IPS DF 4.7 (cell line): ENCODE results near the gene CHML.
"Not testable (repeated sequence)": the region's sequence is repeated elsewhere in the genome, so short reads cannot be mapped to it uniquely, and the experiment has no call there.

Source experiments
- DNase-seq: peaks from one replicate; pipeline ENCODE4 v3.0.0-alpha.2; 2013; ENCODE audit warnings: low spot score; ENCODE audit errors: extremely low read depth

Gene CHML

GRCh38 chr1:241640149-241640866 lies at the start of gene CHML, which contains the start of gene OPN3:
CHML (minus strand) TSS chr1:241640369; CDS start chr1:241635766, 4,603 bp downstream.
OPN3 (minus strand) TSS chr1:241640369; CDS start chr1:241640254, 115 bp downstream.
- DNase-seq: no peak

GRCh38 chr1:241688940-241689368 lies 48.8 kb upstream of the CHML start:
- DNase-seq: no peak

- no peak for DNase-seq
These were observed 43.9 kb upstream of the CHML start for GRCh38 chr1:241684108-241684507.

GRCh38 chr1:241682921-241683320 lies 42.8 kb upstream of the CHML start:
- DNase-seq: no peak

- not testable (repeated sequence) for DNase-seq
These were observed 41.8 kb upstream of the CHML start for GRCh38 chr1:241681861-241682448.

GRCh38 chr1:241679961-241680360 lies 39.8 kb upstream of the CHML start:
- DNase-seq: no peak

- DNase-seq: no peak
These were observed 39.2 kb upstream of the CHML start for GRCh38 chr1:241679404-241679803.

DNA sequence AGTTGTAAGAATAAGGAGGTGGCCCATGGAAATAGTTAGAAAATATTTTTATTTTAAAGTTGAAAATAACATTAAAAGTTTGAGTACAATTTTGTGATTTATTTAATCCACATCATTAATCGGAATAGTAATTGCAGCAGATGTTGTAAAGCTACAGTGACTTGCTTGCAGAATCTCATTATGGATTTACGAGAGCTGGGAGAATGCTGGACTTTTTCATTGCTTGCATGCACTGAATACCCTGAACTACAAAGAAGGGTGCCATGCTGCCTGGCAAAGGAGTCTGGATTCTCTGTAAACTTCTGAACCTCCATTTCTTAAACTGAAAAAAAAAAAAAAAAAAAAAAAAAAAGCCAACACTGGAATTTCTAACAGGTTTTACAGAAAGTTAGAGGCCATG lies 38.4 kb upstream of the CHML start:
- no peak for DNase-seq

GRCh38 chr1:241677201-241677600 lies 37.0 kb upstream of the CHML start:
- DNase-seq: no peak

DNA sequence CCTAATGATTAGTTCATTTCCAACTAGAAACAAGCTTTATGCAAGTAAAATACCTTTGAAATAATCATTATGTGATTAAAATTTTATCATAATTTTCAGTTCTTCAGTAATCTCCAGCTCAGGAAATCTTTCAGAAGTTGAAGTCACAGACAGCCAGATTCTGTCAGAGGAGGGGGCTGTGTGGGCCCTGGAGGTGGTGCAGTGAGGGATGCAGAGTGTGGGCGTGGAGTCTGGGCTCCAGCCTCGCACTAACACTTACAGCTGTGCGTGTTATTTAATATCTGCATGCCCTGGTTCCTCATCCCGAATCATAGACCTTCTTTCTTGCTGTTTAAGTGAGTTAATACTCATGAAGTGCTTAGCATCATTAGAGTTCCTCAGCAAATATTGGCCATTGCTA lies 35.8 kb upstream of the CHML start:
- DNase-seq: no peak

DNA sequence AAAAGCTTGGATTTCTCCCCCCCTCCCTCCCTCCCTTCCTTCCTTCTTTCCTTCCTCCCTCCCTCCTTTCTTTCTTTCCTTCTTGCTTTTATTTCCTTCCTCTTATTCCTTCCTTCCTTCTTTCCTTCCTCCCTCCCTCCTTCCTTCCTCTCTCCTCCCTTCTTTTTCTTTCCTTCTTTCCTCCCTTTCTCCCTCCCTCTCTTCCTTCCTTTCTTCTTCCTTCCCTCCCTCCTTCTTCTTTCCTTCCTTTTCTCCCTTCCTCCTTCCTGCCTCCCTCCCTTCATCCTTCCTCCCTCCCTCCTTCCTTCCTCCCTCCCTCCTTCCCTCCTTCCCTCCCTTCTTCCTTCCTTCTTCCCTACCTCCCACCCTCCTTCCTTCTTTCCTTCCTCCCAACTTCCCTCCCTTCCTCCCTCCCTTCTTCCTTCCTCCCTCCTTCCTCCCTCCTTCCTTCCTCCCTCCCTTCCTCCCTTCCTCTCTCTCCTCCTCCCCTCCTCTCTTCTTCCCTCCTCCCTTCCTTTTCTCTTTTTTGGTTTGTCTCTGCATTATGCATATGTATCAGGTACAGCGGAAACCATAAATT lies 34.7 kb upstream of the CHML start:
- no peak for DNase-seq

- no peak for DNase-seq
These were observed 32.1 kb upstream of the CHML start for GRCh38 chr1:241672301-241672700.

GRCh38 chr1:241666419-241666818 lies 26.2 kb upstream of the CHML start:
- DNase-seq: no peak

DNA sequence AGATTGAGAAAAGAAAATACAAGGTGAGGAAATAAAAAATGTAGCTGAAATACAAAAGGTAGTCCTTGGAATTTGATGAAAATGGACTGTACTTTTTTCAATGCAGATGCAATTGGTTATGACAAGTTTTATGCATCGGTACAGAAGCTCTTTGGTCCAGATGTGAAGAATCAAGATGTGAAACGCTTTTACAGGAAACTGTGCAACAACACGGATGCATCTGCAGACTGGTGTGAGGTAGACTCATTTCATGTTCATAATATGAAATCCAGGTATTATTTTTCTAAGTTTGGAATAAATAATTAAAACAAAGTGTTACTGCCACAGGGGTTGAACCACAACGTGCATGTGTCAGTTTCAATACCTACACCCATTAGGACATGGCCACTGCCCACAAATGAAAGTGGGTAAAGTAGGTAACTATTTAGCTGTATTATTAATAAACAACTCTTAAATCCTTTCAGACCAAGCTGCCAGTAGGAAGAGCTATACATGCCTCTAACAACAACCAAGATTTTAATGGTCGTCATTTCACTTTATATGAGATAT lies 20.3 kb upstream of the CHML start:
- DNase-seq: no peak

DNA sequence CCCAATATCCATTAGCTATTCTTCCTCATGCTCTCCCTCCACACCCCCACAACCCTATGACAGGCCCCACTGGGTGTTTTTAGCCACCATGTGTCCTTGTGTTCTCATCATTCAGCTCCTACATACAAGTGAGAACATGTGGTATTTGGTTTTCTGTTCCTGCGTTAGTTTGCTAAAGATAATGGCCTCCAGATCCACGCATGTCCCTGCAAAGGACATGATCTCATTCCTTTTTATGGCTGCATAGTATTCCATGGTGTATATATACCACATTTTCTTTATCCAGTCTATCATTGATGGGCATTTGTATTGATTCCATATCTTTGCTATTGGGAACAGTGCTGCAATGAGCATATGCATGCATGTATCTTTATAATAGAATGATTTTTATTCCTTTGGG lies 18.8 kb upstream of the CHML start:
- DNase-seq: not testable (repeated sequence)

GRCh38 chr1:241658081-241658793 lies 18.1 kb upstream of the CHML start:
- DNase-seq: no peak

GRCh38 chr1:241654641-241655040 lies 14.5 kb upstream of the CHML start:
- no peak for DNase-seq

DNA sequence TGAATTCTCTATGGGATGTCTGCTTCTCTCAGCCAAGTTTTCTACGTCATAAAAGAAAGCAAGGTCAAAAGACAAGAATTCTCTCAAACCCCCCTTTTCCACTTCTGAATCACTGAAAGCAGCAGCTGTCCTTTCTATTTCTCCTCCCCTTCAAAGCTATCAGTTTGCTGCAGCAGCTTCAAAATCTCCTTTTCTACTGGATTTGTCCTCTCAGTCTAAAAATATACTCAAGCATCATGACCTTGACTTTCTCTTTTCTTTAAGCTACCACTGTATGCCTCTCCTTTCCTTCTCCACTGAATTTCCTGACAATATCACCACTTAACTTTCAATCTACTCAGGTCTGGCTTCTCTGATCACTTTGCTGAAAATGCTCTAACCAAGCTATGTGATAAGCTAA lies 13.8 kb upstream of the CHML start:
- no peak for DNase-seq

DNA sequence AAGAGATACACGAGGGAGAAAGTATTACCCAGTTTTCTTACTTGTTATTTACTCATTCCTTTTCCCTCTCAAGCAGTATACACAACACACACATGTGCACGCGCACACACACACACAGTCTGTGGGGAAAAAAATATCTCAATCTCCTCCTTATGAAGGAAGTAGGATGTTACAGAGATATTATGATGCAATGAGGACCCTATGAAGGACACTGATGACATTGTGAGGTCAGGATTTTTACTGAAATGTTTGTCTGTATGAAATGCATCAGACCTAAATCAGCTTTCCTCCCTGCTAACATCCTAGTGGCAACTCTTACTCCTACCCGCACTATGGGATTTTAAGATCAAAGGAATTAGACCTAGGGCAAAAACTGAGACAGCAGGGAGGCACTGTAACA lies 11.8 kb upstream of the CHML start, which contains the start of gene WDR64:
WDR64 (plus strand) TSS at position 270 of the 400 bp plus-strand sequence. CDS start 204 bp downstream, outside the sequence.
- DNase-seq: no peak

DNA sequence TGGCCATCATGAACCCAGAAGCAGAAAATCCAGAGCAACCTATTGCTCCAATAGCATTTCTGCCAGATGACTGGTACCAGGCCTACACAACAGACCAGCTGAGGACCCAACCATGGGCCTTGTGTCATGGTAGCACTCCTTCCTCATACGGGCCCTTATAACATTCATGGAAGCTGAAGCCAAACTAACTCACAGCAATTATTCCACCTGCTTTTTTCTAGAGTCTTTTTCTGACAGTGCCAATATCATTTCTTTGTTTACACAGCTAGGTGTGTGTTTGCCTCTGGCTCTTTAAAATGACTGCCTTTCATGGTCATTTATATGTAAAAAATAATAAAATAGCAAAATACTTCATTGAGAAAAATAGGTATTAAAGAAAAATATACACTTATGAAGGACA lies 8.0 kb upstream of the CHML start:
- no peak for DNase-seq

- DNase-seq: no peak
These were observed 7.5 kb upstream of the CHML start for GRCh38 chr1:241647658-241648057.

- DNase-seq: no peak
These were observed 6.0 kb upstream of the CHML start for GRCh38 chr1:241646201-241646600.
